ENCODE data around the gene BAMBI. TPM values are rescaled to one million over a fixed set of nuclear protein-coding genes. Genes with fewer than 3 reads are reported as not detected.

The BAMBI gene
- total RNA-seq, 1 experiment from 2014 or later, result 3.3 TPM

DNA sequence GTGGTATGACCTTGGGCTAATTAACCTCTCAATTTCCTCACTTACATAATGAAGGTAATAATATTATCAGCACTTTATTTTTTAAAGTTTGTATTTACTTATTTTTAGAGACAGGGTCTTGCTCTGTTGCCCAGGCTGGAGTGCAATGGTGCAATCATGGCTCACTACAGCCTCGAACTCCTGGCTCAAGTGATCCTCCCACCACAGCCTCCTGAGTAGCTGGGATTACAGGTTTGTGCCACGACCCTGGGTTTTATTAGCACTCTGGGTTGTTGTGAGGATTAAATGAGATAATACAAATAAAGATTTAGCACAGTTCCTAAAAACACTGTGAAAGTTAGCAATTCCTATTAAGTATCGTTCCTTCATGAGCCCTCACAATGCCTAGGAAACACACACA, 14.7 kb downstream of the BAMBI start:
- H3K79me2 ChIP-seq (ENCODE audit: low read depth), result no peaks in the 10 kb centered on the region
- H3K9me3 ChIP-seq (ENCODE audit: insufficient read depth, low read depth), result no peaks in the 10 kb centered on the region
- BruUV-seq (replicated peaks), result no TSS peak
- H3K4me1 ChIP-seq (replicated peaks; ENCODE audit: insufficient read depth), result no peaks in the 10 kb centered on the region
- H3K9me2 ChIP-seq (ENCODE audit: insufficient read depth), result no peaks in the 10 kb centered on the region
- no peaks in the 10 kb centered on the region for H3F3A ChIP-seq (ENCODE audit: insufficient read depth, low read depth)
- intact Hi-C loops (cut with micrococcal nuclease; ENCODE audit: unreplicated experiment), result no loop called here
- DNase-seq, result no peak
- CTCF ChIA-PET, result no interaction called here
- H3K4me3 ChIP-seq, result no peak overlapping the region
- POLR2A ChIA-PET (ENCODE audit: unreplicated experiment), result no interaction called here
- no peaks in the 10 kb centered on the region for H3K36me3 ChIP-seq (ENCODE audit: low read depth)
- TF ChIP-seq EZH2 (IDR thresholded peaks at IDR 0.05; ENCODE audit: low read depth) (no peak), CTCF (conservative IDR thresholded peaks at IDR 0.05) (no peak)
- H2AFZ ChIP-seq, result no peak overlapping the region
- no peak overlapping the region for H3K27ac ChIP-seq
- H3K27me3 ChIP-seq (ENCODE audit: insufficient read depth, low read depth), result 0 out of 2 replicates have a peak, but pooled peaks cover 2% of the 10 kb centered on the region
- H4K20me1 ChIP-seq (ENCODE audit: insufficient read depth), result no peaks in the 10 kb centered on the region
- no peak overlapping the region for H3K4me2 ChIP-seq

GRCh38 chr10:28694530-28694929, 17.2 kb downstream of the BAMBI start:
- BruUV-seq (replicated peaks), result no TSS peak
- H3K36me3 ChIP-seq (ENCODE audit: low read depth), result no peaks in the 10 kb centered on the region
- no peaks in the 10 kb centered on the region for H3K9me3 ChIP-seq (ENCODE audit: insufficient read depth, low read depth)
- ChIA-PET CTCF (no interaction called here), POLR2A (ENCODE audit: unreplicated experiment) (interaction anchor here (0.7 kb wide), 1 partner anchor 757 kb away, joined by 3 read pairs; no protein-coding TSS in a partner anchor)
- 0 out of 2 replicates have a peak, but pooled peaks cover 2% of the 10 kb centered on the region for H3K27me3 ChIP-seq (ENCODE audit: insufficient read depth, low read depth)
- no peaks in the 10 kb centered on the region for H3F3A ChIP-seq (ENCODE audit: insufficient read depth, low read depth)
- H3K4me3 ChIP-seq, result no peak overlapping the region
- H2AFZ ChIP-seq, result no peak overlapping the region
- no peak for DNase-seq
- no peak for TF ChIP-seq CTCF (conservative IDR thresholded peaks at IDR 0.05)
- TF ChIP-seq EZH2 (IDR thresholded peaks at IDR 0.05; ENCODE audit: low read depth), result no peak
- no peaks in the 10 kb centered on the region for H3K9me2 ChIP-seq (ENCODE audit: insufficient read depth)
- H4K20me1 ChIP-seq (ENCODE audit: insufficient read depth), result no peaks in the 10 kb centered on the region
- H3K4me1 ChIP-seq (replicated peaks; ENCODE audit: insufficient read depth), result no peaks in the 10 kb centered on the region
- H3K4me2 ChIP-seq, result no peak overlapping the region
- H3K27ac ChIP-seq, result no peak overlapping the region
- H3K79me2 ChIP-seq (ENCODE audit: low read depth), result no peaks in the 10 kb centered on the region
- intact Hi-C loops (cut with micrococcal nuclease; ENCODE audit: unreplicated experiment), result no loop called here

GRCh38 chr10:28698075-28698474, 20.8 kb downstream of the BAMBI start:
- Histone ChIP-seq H3K4me2 (no peak overlapping the region), H2AFZ (no peak overlapping the region), H3K79me2 (ENCODE audit: low read depth) (no peaks in the 10 kb centered on the region), H3F3A (ENCODE audit: insufficient read depth, low read depth) (no peaks in the 10 kb centered on the region), H3K9me2 (ENCODE audit: insufficient read depth) (no peaks in the 10 kb centered on the region), H3K36me3 (ENCODE audit: low read depth) (no peaks in the 10 kb centered on the region), H3K27me3 (ENCODE audit: insufficient read depth, low read depth) (no peaks in the 10 kb centered on the region), H4K20me1 (ENCODE audit: insufficient read depth) (no peaks in the 10 kb centered on the region), H3K9me3 (ENCODE audit: insufficient read depth, low read depth) (no peaks in the 10 kb centered on the region), H3K4me3 (no peak overlapping the region), H3K27ac (no peak overlapping the region), H3K4me1 (replicated peaks; ENCODE audit: insufficient read depth) (no peaks in the 10 kb centered on the region)
- no peak for DNase-seq
- BruUV-seq (replicated peaks), result no TSS peak
- TF ChIP-seq EZH2 (IDR thresholded peaks at IDR 0.05; ENCODE audit: low read depth) (no peak), CTCF (conservative IDR thresholded peaks at IDR 0.05) (no peak)
- CTCF ChIA-PET, result no interaction called here
- POLR2A ChIA-PET (ENCODE audit: unreplicated experiment), result no interaction called here
- intact Hi-C loops (cut with micrococcal nuclease; ENCODE audit: unreplicated experiment), result no loop called here

Measured in PC-9 (cell line).